GM18951 (cell line): ENCODE data around the gene PRKN.

Experiments used
- POLR2A ChIP-seq: IDR thresholded peaks from 4 replicates; pipeline ENCODE4 v1.6.1; 2011; ENCODE audit warnings: mild to moderate bottlenecking; ENCODE audit not compliant: insufficient read length, insufficient read depth; ENCODE audit errors: extremely low read depth
- in situ Hi-C: fragments of 300-500 bp; cut with MboI; formaldehyde crosslinking; loops from one replicate; pipeline ENCODE4 v1.12.0; 2022; ENCODE audit warnings: low sequenced_read_pairs, mixed read lengths, inconsistent platforms; ENCODE audit not compliant: unreplicated experiment

Gene PRKN

GRCh38 chr6:161683400-161683799 is 1044.2 kb downstream of the PRKN start:
- in situ Hi-C loops = no loop called here

GRCh38 chr6:161682982-161683381 is 1044.6 kb downstream of the PRKN start:
- TF ChIP-seq POLR2A = no peak
- in situ Hi-C loops = no loop called here

More at GRCh38 chr6:161683400-161683799, 1044.2 kb downstream of the PRKN start:
- TF ChIP-seq POLR2A = no peak

- in situ Hi-C loops = no loop called here
- TF ChIP-seq POLR2A = no peak
Measured at GRCh38 chr6:161679980-161680538, 1047.5 kb downstream of the PRKN start.

- no peak for TF ChIP-seq POLR2A
- in situ Hi-C loops = no loop called here
Measured at GRCh38 chr6:161677188-161677587, 1050.4 kb downstream of the PRKN start.

GRCh38 chr6:161676586-161676985 is 1051.0 kb downstream of the PRKN start:
- TF ChIP-seq POLR2A = no peak
- in situ Hi-C loops = no loop called here

- in situ Hi-C loops = no loop called here
- no peak for TF ChIP-seq POLR2A
Measured at GRCh38 chr6:161674930-161675682, 1052.5 kb downstream of the PRKN start.

- no peak for TF ChIP-seq POLR2A
- in situ Hi-C loops = no loop called here
Measured at GRCh38 chr6:161673026-161673425, 1054.5 kb downstream of the PRKN start.

GRCh38 chr6:161671117-161671516 is 1056.4 kb downstream of the PRKN start:
- TF ChIP-seq POLR2A = no peak
- in situ Hi-C loops = no loop called here

GRCh38 chr6:161668665-161669064 is 1058.9 kb downstream of the PRKN start:
- TF ChIP-seq POLR2A = no peak
- in situ Hi-C loops = no loop called here

GRCh38 chr6:161667957-161668356 is 1059.6 kb downstream of the PRKN start:
- in situ Hi-C loops = no loop called here
- TF ChIP-seq POLR2A = no peak

- no peak for TF ChIP-seq POLR2A
- in situ Hi-C loops = no loop called here
Measured at GRCh38 chr6:161663682-161664081, 1063.9 kb downstream of the PRKN start.

GRCh38 chr6:161660666-161661571 is 1066.6 kb downstream of the PRKN start:
- in situ Hi-C loops = no loop called here
- no peak for TF ChIP-seq POLR2A

GRCh38 chr6:161658211-161658610 is 1069.4 kb downstream of the PRKN start:
- TF ChIP-seq POLR2A = no peak
- in situ Hi-C loops = no loop called here
